Measurements from ENCODE around the gene SHMT2.

DNA sequence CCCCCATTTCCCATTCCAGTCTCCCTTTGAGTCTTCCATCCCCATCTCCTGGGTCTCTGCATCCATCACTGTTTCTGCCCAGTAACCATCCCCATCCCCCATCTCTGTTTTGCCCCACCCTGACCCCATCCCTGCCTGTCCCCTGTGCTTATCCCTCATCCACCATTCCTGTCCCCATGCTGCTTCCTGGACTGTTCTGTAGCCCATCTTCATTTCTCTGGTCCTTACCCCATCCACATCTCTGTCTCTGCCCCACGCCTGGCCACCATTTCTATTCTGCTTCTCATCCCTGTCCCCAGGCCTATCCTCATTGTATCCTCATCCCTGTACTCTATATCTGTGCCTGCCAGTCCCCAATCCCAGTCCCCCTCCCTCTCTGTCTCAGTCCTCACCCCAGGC is 8.7 kb upstream of the SHMT2 start:
- TF ChIP-seq TCF4 (CRISPR knock-in tag; IDR thresholded peaks at IDR 0.05; ENCODE audit: borderline replicate concordance): no peak
- TF ChIP-seq, protein P1, sequence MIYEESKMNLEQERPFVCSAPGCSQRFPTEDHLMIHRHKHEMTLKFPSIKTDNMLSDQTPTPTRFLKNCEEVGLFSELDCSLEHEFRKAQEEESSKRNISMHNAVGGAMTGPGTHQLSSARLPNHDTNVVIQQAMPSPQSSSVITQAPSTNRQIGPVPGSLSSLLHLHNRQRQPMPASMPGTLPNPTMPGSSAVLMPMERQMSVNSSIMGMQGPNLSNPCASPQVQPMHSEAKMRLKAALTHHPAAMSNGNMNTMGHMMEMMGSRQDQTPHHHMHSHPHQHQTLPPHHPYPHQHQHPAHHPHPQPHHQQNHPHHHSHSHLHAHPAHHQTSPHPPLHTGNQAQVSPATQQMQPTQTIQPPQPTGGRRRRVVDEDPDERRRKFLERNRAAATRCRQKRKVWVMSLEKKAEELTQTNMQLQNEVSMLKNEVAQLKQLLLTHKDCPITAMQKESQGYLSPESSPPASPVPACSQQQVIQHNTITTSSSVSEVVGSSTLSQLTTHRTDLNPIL (CRISPR knock-in tag; IDR thresholded peaks at IDR 0.05; ENCODE audit: low read depth): no peak
- TF ChIP-seq PPARA (CRISPR knock-in tag; IDR thresholded peaks at IDR 0.05; ENCODE audit: borderline replicate concordance): no peak
- TF ChIP-seq, protein P2, sequence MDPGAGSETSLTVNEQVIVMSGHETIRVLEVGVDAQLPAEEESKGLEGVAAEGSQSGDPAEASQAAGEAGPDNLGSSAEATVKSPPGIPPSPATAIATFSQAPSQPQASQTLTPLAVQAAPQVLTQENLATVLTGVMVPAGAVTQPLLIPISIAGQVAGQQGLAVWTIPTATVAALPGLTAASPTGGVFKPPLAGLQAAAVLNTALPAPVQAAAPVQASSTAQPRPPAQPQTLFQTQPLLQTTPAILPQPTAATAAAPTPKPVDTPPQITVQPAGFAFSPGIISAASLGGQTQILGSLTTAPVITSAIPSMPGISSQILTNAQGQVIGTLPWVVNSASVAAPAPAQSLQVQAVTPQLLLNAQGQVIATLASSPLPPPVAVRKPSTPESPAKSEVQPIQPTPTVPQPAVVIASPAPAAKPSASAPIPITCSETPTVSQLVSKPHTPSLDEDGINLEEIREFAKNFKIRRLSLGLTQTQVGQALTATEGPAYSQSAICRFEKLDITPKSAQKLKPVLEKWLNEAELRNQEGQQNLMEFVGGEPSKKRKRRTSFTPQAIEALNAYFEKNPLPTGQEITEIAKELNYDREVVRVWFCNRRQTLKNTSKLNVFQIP (CRISPR knock-in tag; IDR thresholded peaks at IDR 0.05; ENCODE audit: borderline replicate concordance, low read depth): no peak
- no peak for TF ChIP-seq ARNTL (CRISPR knock-in tag; IDR thresholded peaks at IDR 0.05; ENCODE audit: borderline replicate concordance, low read depth)
- no peak for TF ChIP-seq GLIS3 (CRISPR knock-in tag; IDR thresholded peaks at IDR 0.05)
- TF ChIP-seq, protein P3, sequence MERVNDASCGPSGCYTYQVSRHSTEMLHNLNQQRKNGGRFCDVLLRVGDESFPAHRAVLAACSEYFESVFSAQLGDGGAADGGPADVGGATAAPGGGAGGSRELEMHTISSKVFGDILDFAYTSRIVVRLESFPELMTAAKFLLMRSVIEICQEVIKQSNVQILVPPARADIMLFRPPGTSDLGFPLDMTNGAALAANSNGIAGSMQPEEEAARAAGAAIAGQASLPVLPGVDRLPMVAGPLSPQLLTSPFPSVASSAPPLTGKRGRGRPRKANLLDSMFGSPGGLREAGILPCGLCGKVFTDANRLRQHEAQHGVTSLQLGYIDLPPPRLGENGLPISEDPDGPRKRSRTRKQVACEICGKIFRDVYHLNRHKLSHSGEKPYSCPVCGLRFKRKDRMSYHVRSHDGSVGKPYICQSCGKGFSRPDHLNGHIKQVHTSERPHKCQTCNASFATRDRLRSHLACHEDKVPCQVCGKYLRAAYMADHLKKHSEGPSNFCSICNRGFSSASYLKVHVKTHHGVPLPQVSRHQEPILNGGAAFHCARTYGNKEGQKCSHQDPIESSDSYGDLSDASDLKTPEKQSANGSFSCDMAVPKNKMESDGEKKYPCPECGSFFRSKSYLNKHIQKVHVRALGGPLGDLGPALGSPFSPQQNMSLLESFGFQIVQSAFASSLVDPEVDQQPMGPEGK (CRISPR knock-in tag; IDR thresholded peaks at IDR 0.05; ENCODE audit: borderline replicate concordance): no peak
- TF ChIP-seq SNAI2 (CRISPR knock-in tag; IDR thresholded peaks at IDR 0.05): no peak
- TF ChIP-seq OSR1 (CRISPR knock-in tag; IDR thresholded peaks at IDR 0.05): no peak
- no peak for TF ChIP-seq ISL1 (CRISPR knock-in tag; IDR thresholded peaks at IDR 0.05)
